Body of pancreas (tissue), 4 donors: ENCODE results near the gene GRIN1.

ENCODE experiments used
- POLR2A ChIP-seq, 3 donors: fragments of 450-650 bp; IDR thresholded peaks; one replicate each; pipeline ENCODE4 v1.6.1; 2016; ENCODE audit warnings: antibody characterized with exemption in 3 of 3, mild to moderate bottlenecking in 2 of 3
- TF ChIP-seq, protein P1 (sequence below), 7 experiments: fragments of 450-650 bp in 4 of 7; fragments of 200-600 bp in 3 of 7; sonication (generic) in 3 of 7; IDR thresholded peaks; one replicate each; pipeline ENCODE4 v1.5.1; 2016 to 2019; ENCODE audit warnings: antibody characterized with exemption in 7 of 7

DNA sequence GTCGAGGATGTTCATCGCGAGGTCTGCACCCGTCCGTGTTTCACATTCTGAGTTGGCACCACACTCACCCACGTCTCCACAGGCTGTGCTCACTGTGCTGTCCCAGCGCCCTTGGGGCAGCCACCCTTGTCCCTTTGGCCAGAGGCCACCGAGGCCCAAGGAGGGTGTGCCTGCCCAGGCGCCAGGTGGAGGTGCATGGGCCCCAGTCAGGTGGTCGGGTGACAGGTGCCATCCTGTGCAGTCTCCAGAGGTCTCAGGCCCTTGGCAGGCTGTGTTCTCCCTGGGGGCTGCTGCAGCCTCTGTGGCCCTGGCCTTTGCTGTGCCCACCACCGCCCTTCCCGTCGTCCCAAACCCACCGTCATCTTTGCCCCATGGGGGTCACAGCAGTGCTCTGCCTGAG lies 39.7 kb upstream of the GRIN1 start:
- TF ChIP-seq, protein P1, sequence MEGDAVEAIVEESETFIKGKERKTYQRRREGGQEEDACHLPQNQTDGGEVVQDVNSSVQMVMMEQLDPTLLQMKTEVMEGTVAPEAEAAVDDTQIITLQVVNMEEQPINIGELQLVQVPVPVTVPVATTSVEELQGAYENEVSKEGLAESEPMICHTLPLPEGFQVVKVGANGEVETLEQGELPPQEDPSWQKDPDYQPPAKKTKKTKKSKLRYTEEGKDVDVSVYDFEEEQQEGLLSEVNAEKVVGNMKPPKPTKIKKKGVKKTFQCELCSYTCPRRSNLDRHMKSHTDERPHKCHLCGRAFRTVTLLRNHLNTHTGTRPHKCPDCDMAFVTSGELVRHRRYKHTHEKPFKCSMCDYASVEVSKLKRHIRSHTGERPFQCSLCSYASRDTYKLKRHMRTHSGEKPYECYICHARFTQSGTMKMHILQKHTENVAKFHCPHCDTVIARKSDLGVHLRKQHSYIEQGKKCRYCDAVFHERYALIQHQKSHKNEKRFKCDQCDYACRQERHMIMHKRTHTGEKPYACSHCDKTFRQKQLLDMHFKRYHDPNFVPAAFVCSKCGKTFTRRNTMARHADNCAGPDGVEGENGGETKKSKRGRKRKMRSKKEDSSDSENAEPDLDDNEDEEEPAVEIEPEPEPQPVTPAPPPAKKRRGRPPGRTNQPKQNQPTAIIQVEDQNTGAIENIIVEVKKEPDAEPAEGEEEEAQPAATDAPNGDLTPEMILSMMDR (IDR thresholded peaks at IDR 0.05) = no peak
- no peak for TF ChIP-seq POLR2A (IDR thresholded peaks at IDR 0.05)
